Retinal pigment epithelial cell (primary cell): ENCODE data around the gene TRANK1.

Experiments used
- DNase-seq: peaks from one replicate; pipeline ENCODE4 v3.0.0-alpha.2; 2010; ENCODE audit warnings: low read depth
- H3K4me3 ChIP-seq: 2 replicates; pipeline ENCODE4 v1.5.1; 2011; ENCODE audit warnings: mild to moderate bottlenecking, low read length, control low read depth, moderate library complexity
- TF ChIP-seq, protein P1 (sequence below): conservative IDR thresholded peaks from 2 replicates; pipeline ENCODE4 v1.5.1; 2011; ENCODE audit warnings: low read depth, low read length, control low read depth, inconsistent platforms

Gene TRANK1

DNA sequence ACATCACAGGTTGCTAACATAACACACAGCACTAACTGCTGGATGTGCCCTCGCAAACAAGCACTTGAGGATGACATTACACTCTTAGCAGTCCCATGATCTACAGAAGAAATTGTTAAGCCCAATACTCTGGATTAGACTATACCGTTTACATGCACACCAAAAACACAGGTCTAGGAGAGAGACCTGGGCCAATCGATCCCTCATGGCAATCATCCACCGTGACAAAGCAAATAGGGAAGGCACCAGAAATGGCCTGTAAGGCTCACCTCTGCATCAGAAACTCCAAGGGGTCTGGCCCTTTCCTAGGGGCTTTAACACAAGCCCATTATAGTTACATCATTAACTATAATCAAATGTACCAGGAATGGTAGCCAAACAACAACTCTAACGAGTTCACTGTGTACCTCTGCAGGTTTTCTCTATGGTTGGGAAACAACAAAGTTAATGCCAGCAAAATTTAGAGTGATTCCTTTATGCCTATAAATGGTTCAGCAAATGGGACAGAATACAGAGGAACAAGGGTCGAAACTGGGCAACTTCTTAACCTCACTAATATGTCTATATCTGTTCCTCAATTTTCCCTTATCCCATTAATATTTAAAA lies 18.5 kb downstream of the TRANK1 start:
- H3K4me3 ChIP-seq: no peak overlapping the region
- TF ChIP-seq, protein P1, sequence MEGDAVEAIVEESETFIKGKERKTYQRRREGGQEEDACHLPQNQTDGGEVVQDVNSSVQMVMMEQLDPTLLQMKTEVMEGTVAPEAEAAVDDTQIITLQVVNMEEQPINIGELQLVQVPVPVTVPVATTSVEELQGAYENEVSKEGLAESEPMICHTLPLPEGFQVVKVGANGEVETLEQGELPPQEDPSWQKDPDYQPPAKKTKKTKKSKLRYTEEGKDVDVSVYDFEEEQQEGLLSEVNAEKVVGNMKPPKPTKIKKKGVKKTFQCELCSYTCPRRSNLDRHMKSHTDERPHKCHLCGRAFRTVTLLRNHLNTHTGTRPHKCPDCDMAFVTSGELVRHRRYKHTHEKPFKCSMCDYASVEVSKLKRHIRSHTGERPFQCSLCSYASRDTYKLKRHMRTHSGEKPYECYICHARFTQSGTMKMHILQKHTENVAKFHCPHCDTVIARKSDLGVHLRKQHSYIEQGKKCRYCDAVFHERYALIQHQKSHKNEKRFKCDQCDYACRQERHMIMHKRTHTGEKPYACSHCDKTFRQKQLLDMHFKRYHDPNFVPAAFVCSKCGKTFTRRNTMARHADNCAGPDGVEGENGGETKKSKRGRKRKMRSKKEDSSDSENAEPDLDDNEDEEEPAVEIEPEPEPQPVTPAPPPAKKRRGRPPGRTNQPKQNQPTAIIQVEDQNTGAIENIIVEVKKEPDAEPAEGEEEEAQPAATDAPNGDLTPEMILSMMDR: no peak
- DNase-seq: no peak

GRCh38 chr3:36924744-36925521 lies 19.9 kb downstream of the TRANK1 start:
- TF ChIP-seq, protein P1: no peak
- DNase-seq: no peak
- H3K4me3 ChIP-seq: no peak overlapping the region

GRCh38 chr3:36923981-36924743 lies 20.7 kb downstream of the TRANK1 start:
- no peak for DNase-seq
- no peak overlapping the region for H3K4me3 ChIP-seq
- TF ChIP-seq, protein P1: no peak

DNA sequence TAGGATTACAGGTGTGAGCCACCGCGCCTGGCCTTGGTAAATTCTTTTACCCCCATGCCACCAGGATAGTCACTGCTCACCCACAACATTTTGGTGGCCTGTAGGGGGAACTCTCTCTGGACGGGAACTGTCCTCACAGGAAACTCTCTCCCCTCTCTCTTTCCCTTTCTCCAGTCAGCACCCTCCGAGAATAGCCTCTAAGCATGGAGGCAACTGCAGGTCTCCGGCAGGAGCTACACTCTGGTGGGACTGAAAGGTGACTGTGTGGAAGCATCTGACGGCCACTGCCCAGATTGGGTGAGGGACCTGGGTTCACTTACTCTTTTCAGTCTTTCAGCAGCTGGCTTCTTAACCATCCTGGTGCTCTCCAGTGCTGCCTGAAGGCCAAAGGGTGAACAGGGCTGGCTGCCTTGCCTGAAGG lies 21.3 kb downstream of the TRANK1 start:
- no peak overlapping the region for H3K4me3 ChIP-seq
- no peak for DNase-seq
- TF ChIP-seq, protein P1: no peak

- TF ChIP-seq, protein P1: no peak
- DNase-seq: no peak
- no peak overlapping the region for H3K4me3 ChIP-seq
These were observed 23.8 kb downstream of the TRANK1 start for GRCh38 chr3:36920884-36921567.

- no peak for DNase-seq
- H3K4me3 ChIP-seq: no peak overlapping the region
- TF ChIP-seq, protein P1: no peak
These were observed 25.3 kb downstream of the TRANK1 start for GRCh38 chr3:36919439-36920160.
